GM21737 (cell line): ENCODE results near the gene SNED1.

Experiments used
- ATAC-seq: cut with Tn5 transposase; IDR thresholded peaks from one replicate; pipeline ENCODE4 v1.9.1; 2021; ENCODE audit warnings: mild to moderate bottlenecking, moderate library complexity; ENCODE audit not compliant: unreplicated experiment

The SNED1 gene

DNA sequence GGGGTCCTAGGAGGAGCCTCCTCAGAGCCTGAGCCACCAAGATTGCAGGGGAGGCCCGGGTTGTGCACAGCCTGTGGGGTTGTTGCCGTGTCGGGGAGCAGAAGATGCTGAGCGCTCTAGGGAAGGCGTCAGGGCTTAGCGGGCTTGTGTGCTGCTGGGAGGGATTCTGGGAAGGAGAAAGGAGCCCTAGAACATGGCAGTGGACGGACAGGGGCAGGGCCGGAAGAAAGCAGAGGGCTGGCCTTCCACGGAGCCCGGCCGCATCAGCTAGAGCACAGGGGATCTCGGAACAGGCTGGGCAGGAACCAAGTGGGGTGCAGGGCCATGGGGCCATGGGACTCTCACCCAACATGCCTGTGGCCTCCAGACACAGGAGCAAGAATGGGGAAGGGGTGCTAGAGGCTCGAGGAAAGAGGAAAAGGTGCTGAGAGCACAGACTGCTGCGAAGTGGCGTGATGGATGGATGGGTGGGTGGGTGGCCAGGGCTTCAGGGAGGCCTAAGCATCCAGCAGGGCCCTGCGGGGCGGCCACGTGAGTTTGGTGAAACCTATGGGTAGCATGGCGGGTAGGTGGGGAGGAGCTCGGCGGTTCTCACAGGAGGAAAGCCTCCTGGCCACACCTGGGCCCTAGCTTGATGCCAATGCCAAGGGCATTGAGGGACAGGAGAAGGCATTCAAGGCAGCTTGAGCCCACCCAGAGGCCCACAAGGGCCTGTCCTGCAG, 67.9 kb downstream of the SNED1 start:
- no peak for ATAC-seq

DNA sequence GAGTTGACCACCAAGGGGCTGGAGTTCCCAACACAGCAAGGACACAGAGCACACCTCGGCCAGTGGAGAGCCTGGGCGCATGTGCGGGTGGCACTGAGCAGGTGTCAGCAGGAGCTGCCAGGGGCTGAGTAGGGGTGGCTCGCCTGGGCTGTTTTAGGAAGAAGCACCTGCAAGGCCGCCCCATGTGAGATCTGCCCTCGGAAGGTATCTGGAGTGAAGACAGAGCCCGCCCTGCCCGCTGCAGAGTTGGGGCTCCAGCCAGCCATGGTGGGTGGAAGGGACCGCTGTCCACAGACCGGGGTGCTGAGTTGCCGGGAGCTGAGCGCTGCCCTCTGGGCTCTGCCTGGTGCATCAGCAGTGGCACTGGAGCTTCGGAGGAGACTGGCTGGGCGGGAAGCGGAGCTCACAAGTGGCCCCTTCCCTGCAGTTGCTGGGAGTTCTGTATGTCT, 68.5 kb downstream of the SNED1 start:
- ATAC-seq, result no peak

DNA sequence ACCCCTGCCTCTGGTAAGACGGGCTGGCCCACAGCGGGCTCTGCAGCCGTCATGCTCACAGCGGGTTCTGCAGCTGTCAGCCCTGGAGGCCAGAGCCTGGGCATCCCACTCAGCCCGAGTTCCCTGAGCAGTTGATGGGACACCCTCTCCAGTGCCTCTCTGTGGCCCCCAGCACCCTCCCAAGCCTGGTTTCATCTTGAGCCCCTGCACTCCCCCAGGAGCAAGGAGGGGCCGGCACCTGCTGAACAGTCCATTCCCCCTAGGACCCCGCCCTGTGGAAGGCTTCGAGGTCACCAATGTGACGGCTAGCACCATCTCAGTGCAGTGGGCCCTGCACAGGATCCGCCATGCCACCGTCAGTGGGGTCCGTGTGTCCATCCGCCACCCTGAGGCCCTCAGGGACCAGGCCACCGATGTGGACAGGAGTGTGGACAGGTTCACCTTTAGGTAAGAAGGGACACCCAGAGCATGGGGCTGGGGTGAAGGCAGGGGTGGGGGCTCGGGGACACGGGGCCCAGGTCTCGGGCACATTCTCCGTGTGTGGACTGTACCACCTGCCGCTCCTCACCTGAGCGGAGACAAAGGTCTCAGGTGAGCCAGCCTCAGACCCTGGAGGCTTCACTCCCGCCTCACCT, 69.2 kb downstream of the SNED1 start:
- no peak for ATAC-seq

DNA sequence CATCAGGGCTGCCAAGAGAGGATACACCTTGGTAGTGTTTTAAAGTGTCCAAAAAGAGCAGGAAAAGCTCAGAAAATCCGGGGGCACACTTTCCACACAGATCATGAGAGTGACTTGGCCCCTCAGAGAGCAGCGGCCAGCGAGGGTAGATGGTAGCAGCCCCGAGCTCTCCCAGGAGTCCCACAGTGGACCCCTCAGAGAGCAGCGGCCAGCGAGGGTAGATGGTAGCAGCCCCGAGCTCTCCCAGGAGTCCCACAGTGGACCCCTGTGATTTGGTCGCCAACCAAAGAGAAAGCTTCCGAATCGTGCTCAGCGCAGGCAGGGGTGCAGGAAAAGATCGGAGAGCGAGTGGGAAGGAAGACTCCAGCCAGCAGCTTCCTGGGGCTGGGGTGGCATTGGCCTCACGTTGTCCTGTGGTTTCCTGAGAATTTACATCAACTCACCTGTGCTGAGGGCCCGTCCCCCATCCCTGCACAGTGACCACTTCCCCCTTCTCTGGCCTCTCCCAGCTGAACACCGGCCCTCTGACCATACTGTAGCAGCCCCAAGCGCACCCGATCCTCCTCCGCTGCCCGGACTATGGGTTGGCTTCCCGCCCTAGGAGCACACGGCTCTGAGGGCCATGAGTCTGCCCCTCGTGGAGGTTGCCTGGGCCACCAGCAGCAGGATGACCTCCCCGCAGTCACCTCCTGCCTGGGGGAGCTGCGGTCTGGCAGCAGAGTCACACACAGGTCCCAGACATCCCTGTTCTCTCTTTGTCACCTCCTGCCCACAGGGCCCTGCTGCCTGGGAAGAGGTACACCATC, 69.9 kb downstream of the SNED1 start:
- no peak for ATAC-seq

DNA sequence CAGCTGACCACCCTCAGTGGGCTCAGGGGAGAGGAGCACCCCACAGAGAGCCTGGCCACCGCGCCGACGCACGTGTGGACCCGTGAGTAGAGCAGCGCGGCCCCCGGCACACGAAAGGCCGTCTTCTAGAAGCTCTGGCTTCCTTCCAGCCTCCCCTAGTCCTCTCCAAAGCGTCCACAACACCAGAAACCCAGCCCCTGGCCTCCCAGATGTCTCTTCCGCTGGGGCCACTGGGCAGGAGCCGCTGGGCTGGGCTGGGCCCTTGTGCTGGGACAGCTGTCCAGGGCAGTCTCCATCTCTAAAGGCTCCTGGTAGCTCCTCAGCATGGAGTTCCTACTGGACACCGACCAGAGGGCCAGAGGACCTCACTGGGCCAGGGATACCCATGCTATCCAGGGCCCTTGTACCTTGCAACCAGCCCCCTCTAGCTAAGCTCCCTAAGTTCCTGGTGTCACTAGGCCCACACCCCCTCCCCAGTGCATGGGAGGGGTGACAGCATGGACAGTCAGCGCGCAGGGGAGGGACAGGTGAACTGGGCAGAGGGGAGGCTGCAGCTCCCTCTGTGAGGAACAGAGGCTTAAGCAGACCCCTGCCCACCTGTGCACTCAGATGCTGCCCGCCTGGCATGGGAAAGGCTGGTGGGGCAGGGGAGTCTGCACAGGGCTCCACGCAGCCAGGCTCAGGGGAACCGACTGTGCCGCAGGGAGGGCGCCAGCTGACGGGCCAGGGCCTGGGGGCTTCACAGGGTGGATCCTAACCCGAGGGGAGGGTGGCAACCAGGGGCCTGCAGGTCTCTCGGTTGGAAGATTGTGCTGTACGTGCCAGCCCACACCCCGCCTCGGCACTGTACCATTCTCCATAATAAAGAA, 70.8 kb downstream of the SNED1 start:
- no peak for ATAC-seq

DNA sequence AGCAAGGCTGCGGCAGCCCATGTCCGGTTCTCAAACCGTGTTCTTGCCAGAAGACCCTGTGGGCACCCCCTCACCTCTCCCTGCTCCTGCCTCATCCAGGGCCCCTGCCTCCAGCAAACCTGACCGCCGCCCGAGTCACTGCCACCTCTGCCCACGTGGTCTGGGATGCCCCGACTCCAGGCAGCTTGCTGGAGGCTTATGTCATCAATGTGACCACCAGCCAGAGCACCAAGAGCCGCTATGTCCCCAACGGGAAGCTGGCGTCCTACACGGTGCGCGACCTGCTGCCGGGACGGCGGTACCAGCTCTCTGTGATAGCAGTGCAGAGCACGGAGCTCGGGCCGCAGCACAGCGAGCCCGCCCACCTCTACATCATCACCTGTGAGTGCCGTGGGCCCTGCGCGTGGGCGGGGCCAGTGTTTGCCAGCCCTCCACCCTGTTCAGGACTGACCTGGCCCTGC, 71.4 kb downstream of the SNED1 start:
- ATAC-seq, result no peak

DNA sequence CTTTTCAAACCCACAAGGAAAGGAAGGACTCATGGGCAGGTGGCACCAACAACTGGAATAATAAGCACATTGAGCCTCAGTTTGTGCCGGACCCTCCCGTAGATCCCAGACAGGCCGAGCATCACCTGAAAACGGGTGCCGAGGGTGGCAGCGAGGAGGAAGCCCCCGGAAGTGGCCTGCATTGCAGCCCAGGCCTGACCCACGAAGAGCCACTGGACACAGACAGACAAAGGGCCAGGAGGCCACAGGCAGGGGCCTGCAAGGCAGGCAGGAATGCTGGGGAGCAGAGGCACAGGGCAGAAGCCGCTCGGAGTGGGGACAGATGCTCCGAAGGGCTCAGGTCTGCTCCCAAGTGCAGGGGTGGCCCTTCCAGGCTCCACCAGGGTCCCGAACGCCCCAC, 71.9 kb downstream of the SNED1 start:
- ATAC-seq, result no peak

DNA sequence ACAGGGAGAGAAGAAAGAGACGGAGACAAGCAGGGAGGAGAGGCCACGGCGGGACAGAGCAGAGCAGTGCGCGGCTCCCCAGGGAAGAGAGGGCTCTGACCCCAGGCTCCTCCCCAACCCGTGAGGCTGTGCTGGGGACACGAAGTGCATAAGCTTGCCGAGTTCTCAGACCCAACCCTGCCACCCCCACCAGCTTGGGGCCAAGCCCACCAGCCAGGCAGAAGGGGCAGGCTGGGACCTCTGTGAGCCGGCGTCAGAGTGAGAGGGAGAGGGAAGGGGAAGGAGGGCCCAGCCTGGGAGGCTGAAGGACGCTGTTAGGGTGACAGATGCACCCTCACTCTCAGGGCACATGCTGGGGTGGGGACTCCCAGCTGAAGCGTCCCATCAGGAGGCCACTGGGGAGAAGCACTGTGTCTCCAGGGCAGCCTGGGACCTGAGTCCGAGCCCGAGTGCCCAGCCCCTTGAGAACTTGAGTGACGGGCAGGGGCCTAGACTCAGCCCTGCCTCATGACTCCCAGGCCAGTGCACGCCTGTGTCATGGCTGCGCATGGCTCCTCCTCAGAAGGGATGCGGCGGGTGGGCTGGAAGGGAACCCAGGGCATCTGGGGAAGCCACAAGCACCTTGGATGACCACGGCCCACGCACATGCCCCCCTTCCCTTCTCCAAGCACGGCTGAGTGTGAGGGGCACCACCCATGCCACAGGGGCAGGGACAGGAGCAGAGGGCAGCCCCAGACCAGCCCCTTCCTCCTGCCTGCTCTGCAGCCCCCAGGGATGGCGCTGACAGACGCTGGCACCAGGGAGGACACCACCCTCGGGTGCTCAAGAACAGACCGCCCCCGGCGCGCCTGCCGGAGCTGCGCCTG, 72.6 kb downstream of the SNED1 start:
- ATAC-seq, result no peak

DNA sequence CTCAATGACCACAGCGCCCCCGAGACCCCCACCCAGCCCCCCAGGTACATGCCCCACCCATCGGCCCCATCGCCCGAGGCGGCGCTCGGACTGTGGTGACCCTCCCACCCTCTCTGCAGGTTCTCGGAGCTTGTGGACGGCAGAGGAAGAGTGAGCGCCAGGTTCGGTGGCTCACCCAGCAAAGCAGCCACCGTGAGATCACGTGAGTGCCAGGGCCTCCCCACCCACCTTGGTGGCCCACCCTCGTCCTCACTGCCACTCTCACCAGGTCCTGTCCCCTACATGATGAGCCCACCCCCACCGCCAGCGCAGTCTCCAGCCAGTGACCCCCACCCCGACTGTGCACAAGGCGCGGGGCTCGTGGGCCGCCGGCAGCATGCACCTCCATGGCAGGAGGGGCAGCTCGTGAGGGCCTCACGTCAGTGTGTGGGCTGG, 73.3 kb downstream of the SNED1 start:
- ATAC-seq, result no peak

DNA sequence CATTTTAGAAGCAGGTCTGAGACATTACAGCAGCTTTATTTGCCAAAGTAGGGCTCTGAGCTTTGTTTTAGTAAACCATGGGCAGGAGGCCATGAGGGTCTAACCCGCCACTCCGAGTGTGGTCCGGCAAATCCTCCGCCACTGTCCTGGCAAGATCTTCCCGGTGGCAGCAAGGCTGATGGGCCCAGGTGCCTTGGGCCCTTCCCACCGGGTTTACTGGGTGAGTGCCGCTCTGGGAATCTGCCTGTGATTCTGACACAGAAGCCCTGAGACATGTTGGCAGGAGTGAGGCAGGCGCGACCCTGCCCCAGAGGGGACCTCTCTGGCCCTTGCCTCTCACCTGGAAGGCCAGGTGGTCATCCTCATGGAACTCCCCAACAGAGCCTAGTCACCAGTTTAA, 73.7 kb downstream of the SNED1 start:
- no peak for ATAC-seq

DNA sequence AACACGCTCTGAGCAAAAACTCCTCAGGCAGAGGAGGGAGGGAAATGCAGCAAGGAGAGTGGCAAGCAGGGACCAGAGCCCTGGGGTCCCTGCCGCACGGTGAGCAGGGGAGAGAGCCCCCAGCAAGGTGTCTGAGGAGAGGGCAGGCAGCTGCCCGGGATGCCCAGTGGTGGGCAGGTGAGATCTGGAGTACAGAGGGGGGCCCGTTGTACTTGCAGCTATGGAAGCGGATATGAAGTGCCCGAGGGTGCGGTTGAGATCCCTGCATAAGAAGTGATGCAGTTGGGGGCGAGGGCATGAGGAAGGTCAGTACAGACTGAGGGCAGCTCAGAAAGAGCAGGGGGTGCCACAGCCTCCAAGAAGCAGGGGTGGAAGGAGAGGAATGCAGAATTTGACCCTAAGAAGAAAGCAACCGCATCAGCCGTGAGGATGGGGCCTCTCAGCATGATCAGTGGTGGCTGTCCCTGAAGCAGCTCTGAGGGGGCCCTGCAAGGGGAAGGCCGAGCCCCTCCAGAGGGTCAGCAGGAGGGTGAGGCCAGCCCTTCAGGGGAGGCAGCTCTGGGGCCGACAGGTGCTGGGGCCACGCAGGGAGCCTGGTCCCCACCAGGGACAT, 74.2 kb downstream of the SNED1 start:
- no peak for ATAC-seq

DNA sequence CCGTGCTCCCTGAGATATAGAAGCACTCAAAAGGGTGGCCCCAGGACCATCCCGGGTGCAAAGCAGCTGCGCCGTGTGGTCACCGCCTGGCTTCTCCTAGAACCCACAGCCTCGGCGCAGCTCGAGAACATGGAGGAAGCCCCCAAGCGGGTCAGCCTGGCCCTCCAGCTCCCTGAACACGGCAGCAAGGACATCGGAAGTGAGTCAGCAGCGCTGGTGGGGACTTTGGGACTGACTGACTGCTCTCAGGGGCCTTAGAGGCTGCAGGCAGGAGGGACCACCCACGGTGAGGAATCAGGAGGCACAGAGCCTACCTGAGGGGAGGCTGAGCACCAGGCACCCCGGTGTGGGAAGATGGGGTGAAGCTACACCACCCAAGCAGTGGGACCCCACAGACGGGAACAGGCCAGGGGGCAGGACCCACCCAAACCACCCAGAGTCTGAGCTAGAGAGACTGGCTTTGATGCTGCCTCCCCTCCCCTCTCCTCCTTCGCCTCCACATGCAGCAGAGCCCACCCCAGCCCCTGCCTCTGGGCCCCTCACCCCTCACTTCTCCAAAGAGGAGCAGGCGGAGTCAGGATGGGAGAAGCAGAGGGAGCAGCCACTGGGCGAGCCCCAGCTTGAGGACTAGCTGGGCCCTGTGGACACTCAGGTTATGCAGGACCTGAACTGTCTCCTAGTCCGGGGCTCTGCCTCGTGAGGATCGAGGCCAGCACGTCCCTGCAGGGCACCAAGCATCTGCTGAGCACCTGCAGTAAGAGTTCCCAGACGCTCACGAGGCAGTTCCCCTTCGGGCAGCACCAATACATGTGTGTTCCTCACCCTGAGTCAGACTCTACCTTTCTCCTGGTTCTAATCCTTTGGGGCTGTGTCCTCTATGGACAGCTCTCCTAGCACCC, 75.0 kb downstream of the SNED1 start:
- no peak for ATAC-seq

DNA sequence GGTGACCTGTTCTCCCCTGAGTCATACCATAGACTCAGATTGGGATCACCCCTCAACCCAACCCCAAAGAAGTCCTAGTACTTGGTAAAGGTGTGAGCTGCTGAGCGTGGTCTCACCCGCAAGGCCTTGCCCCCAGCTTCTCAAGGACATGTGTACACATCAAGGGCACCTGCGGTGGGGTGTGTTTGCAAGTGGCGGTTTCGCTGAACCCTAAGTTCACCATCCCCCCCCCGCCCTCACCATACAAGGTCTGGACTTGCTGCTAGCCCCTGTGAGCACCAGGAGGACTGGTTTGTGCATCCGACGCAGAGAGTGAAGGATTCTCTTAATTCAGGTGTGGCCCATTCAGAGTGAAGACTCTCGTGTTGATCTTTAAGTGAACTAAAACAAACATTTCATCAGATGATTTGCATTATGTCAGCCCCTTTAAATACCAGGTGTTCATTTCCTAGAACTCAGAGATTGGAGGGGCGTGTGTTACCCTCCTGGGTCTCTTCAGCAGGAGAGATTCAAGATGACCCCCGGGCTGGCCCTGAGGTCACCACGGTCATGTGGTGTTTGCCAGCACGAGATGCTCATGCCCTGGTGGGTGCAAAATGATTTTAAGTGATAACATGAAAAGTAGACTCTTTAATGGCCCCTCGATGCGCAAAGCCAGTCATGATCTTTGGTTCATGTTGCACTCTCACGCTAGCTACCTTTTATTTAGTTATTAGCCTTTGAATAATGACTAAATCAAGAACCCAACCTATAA, 75.8 kb downstream of the SNED1 start:
- no peak for ATAC-seq

DNA sequence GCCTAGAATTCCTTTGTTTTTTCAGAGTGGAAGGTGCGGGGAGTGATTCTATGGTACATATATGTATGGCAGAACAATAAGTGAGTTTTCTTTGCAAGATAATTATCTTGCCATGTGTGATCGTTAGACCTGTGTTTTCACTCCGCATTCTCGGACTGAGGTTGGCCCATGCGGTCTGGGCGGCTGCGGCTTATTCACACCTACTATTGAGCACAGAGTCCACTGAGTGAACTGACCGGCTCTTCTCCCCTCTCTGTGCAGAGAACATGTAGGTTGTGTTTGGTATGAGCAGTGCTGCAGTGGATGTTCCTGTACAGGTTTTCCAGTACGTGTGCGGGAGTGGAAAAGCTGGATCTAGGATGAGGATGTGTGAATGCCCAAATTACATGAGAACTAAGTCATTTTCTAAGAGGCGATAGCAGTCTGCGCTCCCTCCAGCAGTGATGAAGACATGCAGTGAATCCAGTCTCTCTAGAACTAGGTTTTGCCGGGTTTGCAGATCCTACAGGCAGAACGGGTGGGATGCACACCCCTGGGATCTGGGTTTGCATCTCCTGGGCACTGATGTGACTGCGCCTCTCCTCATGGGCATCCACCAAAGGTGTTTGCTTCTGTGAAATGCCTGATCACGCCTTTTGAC, 76.6 kb downstream of the SNED1 start:
- no peak for ATAC-seq

DNA sequence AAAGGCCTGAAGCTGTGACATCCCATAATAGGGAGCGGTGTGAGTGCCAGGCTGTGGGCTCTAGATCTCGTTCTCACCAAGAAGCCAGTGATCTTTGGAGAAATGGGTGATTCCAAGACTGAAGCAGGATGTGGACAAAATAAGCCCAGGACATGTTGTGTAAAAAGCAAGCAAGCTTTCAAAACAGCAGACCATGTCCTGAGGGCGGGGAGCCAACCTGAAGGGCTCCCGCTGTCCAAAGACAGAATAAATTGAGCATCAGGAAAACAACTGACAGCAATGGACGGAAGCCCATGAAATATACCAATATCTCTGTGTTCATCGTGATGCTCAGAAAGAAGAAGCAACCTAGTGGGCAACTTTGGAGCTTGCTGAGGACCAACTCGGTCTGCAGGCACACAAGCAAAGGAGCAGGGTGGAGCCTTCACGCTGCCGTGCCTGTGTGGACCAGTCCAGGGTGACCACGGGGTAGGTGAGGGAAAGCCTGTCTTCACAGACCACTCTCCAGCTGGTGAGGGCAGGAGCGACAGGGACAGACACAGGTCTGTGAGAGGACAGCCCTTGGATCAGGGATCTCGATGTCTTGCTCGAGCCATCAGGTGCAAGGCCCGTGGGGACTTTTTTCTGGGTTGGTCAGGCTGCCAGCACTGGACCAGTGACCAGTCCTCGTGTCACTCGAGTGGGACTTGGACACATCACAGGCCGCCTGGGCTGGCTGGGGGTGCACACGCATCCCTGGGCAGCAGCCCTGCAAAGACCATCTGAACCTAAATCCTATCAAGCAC, 82.2 kb downstream of the SNED1 start:
- no peak for ATAC-seq

DNA sequence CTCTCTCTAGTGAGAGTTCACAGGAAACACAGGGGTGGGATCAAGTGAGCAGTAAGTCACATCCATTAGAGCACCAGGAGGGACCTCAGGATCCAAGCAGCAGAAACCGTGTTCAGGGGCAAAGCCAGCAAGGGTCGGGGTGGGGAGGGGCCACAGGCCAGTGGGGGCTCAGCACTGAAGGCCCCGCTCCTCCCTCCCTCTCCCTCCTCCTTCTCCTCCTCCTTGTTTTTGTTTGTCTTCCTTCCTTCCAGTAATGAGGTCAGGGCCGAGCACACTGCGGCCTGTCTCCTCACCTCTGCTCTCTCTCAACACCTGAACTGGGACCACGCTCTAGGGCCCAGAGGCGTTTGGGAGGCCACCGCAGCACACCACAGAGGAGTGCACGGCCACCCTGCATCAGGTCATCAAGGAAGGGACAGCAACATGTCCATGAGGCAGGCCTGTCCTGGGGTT, 82.8 kb downstream of the SNED1 start:
- ATAC-seq, result no peak
